ENCODE measurements around the gene FGF1. TPM values are rescaled to one million over a fixed set of nuclear protein-coding genes. Genes with fewer than 3 reads are reported as not detected.

FGF1 gene
- total RNA-seq, 1 experiment from 2014 or later: 3.2 TPM

GRCh38 chr5:142661957-142662356 is 23.9 kb downstream of the FGF1 start:
- H3K4me3 Mint-ChIP-seq: no peak overlapping the region
- Histone ChIP-seq H3K23me2 (ENCODE audit: insufficient read length, low read depth, low read length, poor library complexity, severe bottlenecking) (no peaks in the 10 kb centered on the region), H3K14ac (ENCODE audit: insufficient read depth, low read length) (no peak overlapping the region), H3K23ac (ENCODE audit: insufficient read length, low read depth, low read length) (no peak overlapping the region), H3K27ac (ENCODE audit: insufficient read length, low read depth, low read length) (no peak overlapping the region), H3K56ac (ENCODE audit: insufficient read length, low read depth, low read length) (no peak overlapping the region), H3K79me2 (ENCODE audit: insufficient read depth, low read length) (no peaks in the 10 kb centered on the region), H2BK5ac (ENCODE audit: insufficient read length, low read length) (no peak overlapping the region), H3K18ac (ENCODE audit: insufficient read length, low read depth, low read length) (no peak overlapping the region), H2BK120ac (ENCODE audit: low read depth, low read length, poor library complexity, severe bottlenecking) (no peak overlapping the region), H2AFZ (ENCODE audit: low read length) (no peak overlapping the region), H3K4me2 (ENCODE audit: insufficient read depth, insufficient read length, low read length) (no peak overlapping the region), H3K9me3 (ENCODE audit: control insufficient read depth, low read depth, low read length) (no peaks in the 10 kb centered on the region), H4K91ac (ENCODE audit: insufficient read length, low read depth, low read length) (no peak overlapping the region), H3K79me1 (ENCODE audit: insufficient read depth, low read depth, low read length, poor library complexity, severe bottlenecking) (no peaks in the 10 kb centered on the region), H4K8ac (replicated peaks; ENCODE audit: insufficient read length, low read depth, low read length) (no peak overlapping the region), H2AK5ac (ENCODE audit: insufficient read length, low read length) (no peak overlapping the region), H2BK20ac (ENCODE audit: low read depth, low read length, poor library complexity, severe bottlenecking) (no peak overlapping the region), H2BK12ac (ENCODE audit: insufficient read length, low read depth, low read length) (no peak overlapping the region), H3K4ac (ENCODE audit: low read depth, low read length) (no peak overlapping the region), H3K27me3 (ENCODE audit: insufficient read depth, low read length) (no peaks in the 10 kb centered on the region), H2BK15ac (ENCODE audit: low read depth, low read length) (no peak overlapping the region), H4K20me1 (ENCODE audit: control insufficient read depth, insufficient read depth, insufficient read length) (no peaks in the 10 kb centered on the region), H3K4me1 (ENCODE audit: insufficient read depth, low read length) (peaks cover 4% of the 10 kb centered on the region; the same call in 1 of the 2 replicates), H4K5ac (ENCODE audit: insufficient read length, low read depth, low read length) (no peak overlapping the region), H3T11ph (ENCODE audit: low read length) (no peak overlapping the region), H3K9ac (ENCODE audit: extremely low read depth, insufficient read length, low read length) (no peak overlapping the region)
- H3K36me3 Mint-ChIP-seq (ENCODE audit: insufficient read depth in 1 of 3, low read depth in 3 of 3): peaks cover 0 to 10% (median 4%) of the 10 kb centered on the region in 3 experiments; a peak in 3 of 7 replicates
- peaks cover 8 to 15% of the 10 kb centered on the region in 2 experiments for H3K4me1 Mint-ChIP-seq
- whole genome bisulfite sequencing (ENCODE audit: extremely low coverage, insufficient read length, low lambda C conversion rate): no CpG with 5 or more reads among the region's 11 CpGs
- no peak for TF ChIP-seq CTCF (conservative IDR thresholded peaks at IDR 0.05)
- no peaks in the 10 kb centered on the region; the same call in none of the 2 replicates for H3K27me3 Mint-ChIP-seq (ENCODE audit: low read depth)
- H3K27ac Mint-ChIP-seq: no peak overlapping the region
- no peaks in the 10 kb centered on the region for H3K9me3 Mint-ChIP-seq
- no peak for DNase-seq
